SK-N-SH (cell line): ENCODE measurements around the gene NOTO. TPM values are rescaled to one million over a fixed set of nuclear protein-coding genes. Genes with fewer than 3 reads are reported as not detected.

Experiments
- CTCF ChIA-PET: fragments of 300-600, 350-600 bp; formaldehyde crosslinking; extraction: SDS; loops from one replicate; lab custom pipeline; 2021; lab: Yijun Ruan, JAX
- POLR2A ChIA-PET: fragments of 350-600 bp; sonication (Branson Sonifier 250); formaldehyde crosslinking; extraction: SDS; loops from one replicate; lab custom pipeline; 2020; ENCODE audit warnings: antibody characterized with exemption, inconsistent platforms; lab: Yijun Ruan, JAX
- DNase-seq: peaks from one replicate; pipeline ENCODE4 v3.0.0; 2012
- H2AFZ ChIP-seq: fragments of 200-600 bp; sonication (generic); 2 replicates; pipeline ENCODE4 v1.8.1; 2016; ENCODE audit warnings: antibody characterized with exemption, mild to moderate bottlenecking, low read depth
- H3F3A ChIP-seq: fragments of 200-600 bp; sonication (generic); replicated peaks from 2 replicates; pipeline ENCODE3; 2016; ENCODE audit warnings: antibody characterized with exemption, mild to moderate bottlenecking; ENCODE audit not compliant: insufficient read depth
- H3K27ac ChIP-seq, 2 experiments: fragments of 200-500 bp in 1 of 2; fragments of 200-600 bp in 1 of 2; sonication (Bioruptor generic) in 1 of 2; sonication (generic), shearing (Covaris generic) in 1 of 2; 2 replicates each; pipeline versions ENCODE4 v1.5.1 to v1.6.1; 2014 to 2016; ENCODE audit warnings: low read depth in 2 of 2, inconsistent platforms in 1 of 2, low read length in 1 of 2, mild to moderate bottlenecking in 1 of 2, mixed read lengths in 1 of 2
- H3K27me3 ChIP-seq: fragments of 200-600 bp; sonication (generic), shearing (Covaris generic); 2 replicates; pipeline ENCODE4 v1.6.1; 2016; ENCODE audit warnings: mixed run types; ENCODE audit not compliant: insufficient read depth
- H3K36me3 ChIP-seq, 2 experiments: fragments of 200-500 bp in 1 of 2; fragments of 200-600 bp in 1 of 2; sonication (Bioruptor generic) in 1 of 2; sonication (generic) in 1 of 2; replicated peaks in 1 of 2; 2 replicates each; pipeline versions ENCODE3 to v1.5.1; 2014 to 2016; ENCODE audit warnings: low read length in 1 of 2, mild to moderate bottlenecking in 1 of 2; ENCODE audit not compliant: insufficient read depth in 2 of 2, control insufficient read depth in 1 of 2
- H3K4me1 ChIP-seq, 2 experiments: fragments of 200-500 bp in 1 of 2; fragments of 200-600 bp in 1 of 2; sonication (Bioruptor generic) in 1 of 2; sonication (generic), shearing (Covaris generic) in 1 of 2; 2 replicates each; pipeline versions ENCODE4 v1.5.1 to v1.6.1; 2014 to 2016; ENCODE audit warnings: low read depth in 1 of 2, low read length in 1 of 2, mixed run types in 1 of 2; ENCODE audit not compliant: insufficient read depth in 2 of 2, control insufficient read depth in 1 of 2
- H3K4me2 ChIP-seq: fragments of 200-600 bp; sonication (generic), shearing (Covaris generic); 2 replicates; pipeline ENCODE4 v1.6.1; 2017; ENCODE audit warnings: mixed run types
- H3K4me3 ChIP-seq, 2 experiments: fragments of 200-500 bp in 1 of 2; fragments of 200-600 bp in 1 of 2; sonication (Bioruptor generic) in 1 of 2; sonication (generic), shearing (Covaris generic) in 1 of 2; 2 replicates each; pipeline versions ENCODE4 v1.5.1 to v1.8.1; 2014 to 2016; ENCODE audit warnings: low read depth in 2 of 2, inconsistent platforms in 1 of 2, low read length in 1 of 2, mild to moderate bottlenecking in 1 of 2, mixed read lengths in 1 of 2, moderate library complexity in 1 of 2
- H3K79me2 ChIP-seq: fragments of 200-600 bp; sonication (generic); 2 replicates; pipeline ENCODE4 v1.8.1; 2017; ENCODE audit warnings: mild to moderate bottlenecking; ENCODE audit not compliant: insufficient read depth
- H3K9ac ChIP-seq: fragments of 200-600 bp; sonication (generic); 2 replicates; pipeline ENCODE4 v1.6.1; 2017; ENCODE audit warnings: mixed run types
- H3K9me2 ChIP-seq: fragments of 200-600 bp; sonication (generic); 2 replicates; pipeline ENCODE4 v1.6.1; 2017; ENCODE audit warnings: mixed run types
- H3K9me3 ChIP-seq: fragments of 200-600 bp; sonication (generic); 2 replicates; pipeline ENCODE4 v1.6.1; 2017; ENCODE audit warnings: mixed run types, mild to moderate bottlenecking, moderate library complexity
- H4K20me1 ChIP-seq: fragments of 200-600 bp; sonication (generic); 2 replicates; pipeline ENCODE4 v1.6.1; 2017; ENCODE audit warnings: mild to moderate bottlenecking, mixed run types; ENCODE audit not compliant: insufficient read depth
- CHD2 ChIP-seq: fragments of 150-350 bp; IDR thresholded peaks from 2 replicates; pipeline ENCODE4 v1.6.1; 2018; ENCODE audit warnings: low read length; ENCODE audit not compliant: partially characterized antibody
- ELF1 ChIP-seq: IDR thresholded peaks from 2 replicates; pipeline ENCODE4 v1.4.0; 2012
- EP300 ChIP-seq, 2 experiments: IDR thresholded peaks; 2 replicates each; pipeline versions ENCODE4 v1.4.0 to v1.6.1; 2012; ENCODE audit warnings: borderline replicate concordance in 1 of 2, low read depth in 1 of 2, low read length in 1 of 2
- FOXJ3 ChIP-seq: sonication (generic); formaldehyde crosslinking; IDR thresholded peaks from 2 replicates; pipeline ENCODE4 v1.5.1; 2020; ENCODE audit warnings: mild to moderate bottlenecking, missing genetic modification reagents
- GATA2 ChIP-seq: sonication (generic); formaldehyde crosslinking; IDR thresholded peaks from 2 replicates; pipeline ENCODE4 v1.5.0; 2020; ENCODE audit warnings: mild to moderate bottlenecking, missing genetic modification reagents
- IRF3 ChIP-seq: fragments of 150-350 bp; IDR thresholded peaks from 2 replicates; pipeline ENCODE4 v1.6.1; 2016; ENCODE audit warnings: mild to moderate bottlenecking, low read depth, low read length
- JUND ChIP-seq: IDR thresholded peaks from 2 replicates; pipeline ENCODE4 v1.4.0; 2012
- MAX ChIP-seq: IDR thresholded peaks from 2 replicates; pipeline ENCODE4 v1.4.0; 2012; ENCODE audit warnings: low read depth
- MEF2A ChIP-seq: IDR thresholded peaks from 2 replicates; pipeline ENCODE4 v1.4.0; 2012; ENCODE audit warnings: low read depth, borderline replicate concordance
- MXI1 ChIP-seq: IDR thresholded peaks from 2 replicates; pipeline ENCODE4 v1.6.1; 2012; ENCODE audit warnings: mild to moderate bottlenecking, low read depth, low read length, improper control_type of control experiment
- NRF1 ChIP-seq: IDR thresholded peaks from 2 replicates; pipeline ENCODE4 v1.6.1; 2012; ENCODE audit warnings: low read depth, mild to moderate bottlenecking, low read length
- RAD21 ChIP-seq: IDR thresholded peaks from 2 replicates; pipeline ENCODE4 v1.6.1; 2012; ENCODE audit warnings: mild to moderate bottlenecking, low read length
- RCOR1 ChIP-seq: fragments of 150-350 bp; IDR thresholded peaks from 2 replicates; pipeline ENCODE4 v1.6.1; 2017; ENCODE audit warnings: antibody characterized with exemption, low read length
- RFX5 ChIP-seq: IDR thresholded peaks from 2 replicates; pipeline ENCODE4 v1.6.1; 2012; ENCODE audit warnings: mild to moderate bottlenecking, improper control_type of control experiment, low read length
- RXRA ChIP-seq: IDR thresholded peaks from 2 replicates; pipeline ENCODE4 v1.4.0; 2012; ENCODE audit warnings: low read depth, mild to moderate bottlenecking, borderline replicate concordance
- SMC3 ChIP-seq: IDR thresholded peaks from 2 replicates; pipeline ENCODE4 v1.6.1; 2012; ENCODE audit warnings: low read depth, low read length, improper control_type of control experiment
- TAF1 ChIP-seq: IDR thresholded peaks from 2 replicates; pipeline ENCODE4 v1.6.1; 2012; ENCODE audit warnings: low read depth, mild to moderate bottlenecking, low read length, moderate library complexity, borderline replicate concordance
- TCF12 ChIP-seq: IDR thresholded peaks from 2 replicates; pipeline ENCODE4 v1.4.0; 2012
- TEAD4 ChIP-seq: IDR thresholded peaks from 2 replicates; pipeline ENCODE4 v1.4.0; 2012; ENCODE audit warnings: mild to moderate bottlenecking, borderline replicate concordance; ENCODE audit not compliant: insufficient read depth
- USF2 ChIP-seq: fragments of 150-350 bp; IDR thresholded peaks from 2 replicates; pipeline ENCODE4 v1.6.1; 2017; ENCODE audit warnings: antibody characterized with exemption, low read length, low read depth, borderline replicate concordance
- ZBTB33 ChIP-seq: IDR thresholded peaks from 2 replicates; pipeline ENCODE4 v1.4.0; 2012; ENCODE audit warnings: low read depth, borderline replicate concordance
- WGBS: methylation state at CpG from one replicate; pipeline ENCODE4 v1.1.6; 2017; ENCODE audit warnings: low lambda C conversion rate; 5-methylcytosine and 5-hydroxymethylcytosine counted together
- polyA plus RNA-seq, 3 experiments: library from polyadenylated mRNA; depleted of rRNA; stranded (reverse); fragments of >200 nt; gene quantifications; 2 replicates each; pipeline ENCODE4 v1.2.3, GENCODE V29; 2012

The NOTO gene
- polyA plus RNA-seq, 1 of the 3 experiments (the other 2 are of a cell fraction), result not detected

GRCh38 chr2:73249636-73250035, 47.3 kb downstream of the NOTO start:
- H2AFZ ChIP-seq, result no peak overlapping the region
- no peak for DNase-seq
- no peaks in the 10 kb centered on the region for H3K9me3 ChIP-seq
- H3K4me3 ChIP-seq, result no peak overlapping the region
- no peak overlapping the region; a peak in 1 of 4 replicates for H3K27ac ChIP-seq
- peaks cover 0 to 7% of the 10 kb centered on the region in 2 experiments; a peak in 2 of 4 replicates for H3K4me1 ChIP-seq
- POLR2A ChIA-PET, result interaction anchor here (1.3 kb wide), 1 partner anchor 16 kb away, joined by 7 read pairs; the partner anchor contains the start of genes CCT7 and PRADC1
- peaks cover 20% of the 10 kb centered on the region for H4K20me1 ChIP-seq
- no peak overlapping the region for H3K4me2 ChIP-seq
- TF ChIP-seq FOXJ3 (CRISPR knock-in tag) (no peak), CHD2 (no peak), TAF1 (no peak), RAD21 (no peak), SMC3 (no peak), RCOR1 (no peak), NRF1 (no peak), JUND (no peak), GATA2 (no peak), MAX (no peak), IRF3 (no peak), USF2 (no peak)
- WGBS, result 90% methylated on average over 9 of the region's 9 CpGs
- H3K27me3 ChIP-seq, result no peaks in the 10 kb centered on the region
- H3K9ac ChIP-seq, result no peak overlapping the region
- peaks cover 65 to 90% of the 10 kb centered on the region in 2 experiments for H3K36me3 ChIP-seq
- H3K9me2 ChIP-seq, result no peaks in the 10 kb centered on the region
- CTCF ChIA-PET, result interaction anchor here (0.9 to 1.3 kb wide), 2 partner anchors 41 to 42 kb away, joined by 3 read pairs; no protein-coding TSS in a partner anchor
- H3F3A ChIP-seq, result peaks cover 6% of the 10 kb centered on the region
- H3K79me2 ChIP-seq, result peaks cover under 1% of the 10 kb centered on the region

- Histone ChIP-seq H3K27ac (no peak overlapping the region), H3F3A (no peaks in the 10 kb centered on the region), H3K4me1 (peaks cover 0 to 3% of the 10 kb centered on the region in 2 experiments; a peak in 1 of 4 replicates), H3K9me2 (no peaks in the 10 kb centered on the region), H3K36me3 (peaks cover 50 to 80% of the 10 kb centered on the region in 2 experiments), H3K4me2 (no peak overlapping the region), H3K27me3 (no peaks in the 10 kb centered on the region), H3K4me3 (no peak overlapping the region), H4K20me1 (0 out of 2 replicates have a peak, but pooled peaks cover 7% of the 10 kb centered on the region), H3K79me2 (no peaks in the 10 kb centered on the region; the same call in 1 of the 2 replicates), H3K9ac (no peak overlapping the region), H3K9me3 (no peaks in the 10 kb centered on the region), H2AFZ (no peak overlapping the region)
- no peak for TF ChIP-seq MXI1
- no peak for TF ChIP-seq IRF3
- no peak for TF ChIP-seq MEF2A
- no peak for TF ChIP-seq TEAD4
- no peak for TF ChIP-seq RXRA
- no peak for TF ChIP-seq RFX5
- TF ChIP-seq ZBTB33, result no peak
- TF ChIP-seq ELF1, result no peak
- TF ChIP-seq EP300 (IDR thresholded peaks at IDR 0.05; ENCODE audit: borderline replicate concordance in 1 of 2, low read depth in 1 of 2, low read length in 1 of 2), result no peak
- TF ChIP-seq TCF12, result no peak
- TF ChIP-seq NRF1, result no peak
- WGBS, result 98% methylated on average over 12 of the region's 17 CpGs
- ChIA-PET CTCF (no interaction called here), POLR2A (no interaction called here)
- DNase-seq, result no peak
Measured at GRCh38 chr2:73250872-73251846, 48.8 kb downstream of the NOTO start.
